Common myeloid progenitor, CD34-positive (primary cell): ENCODE measurements around the gene CHPF.

Experiments
- CTCF ChIA-PET: fragments of 350-600 bp; sonication (Branson Sonifier 250); formaldehyde crosslinking; loops from one replicate; lab custom pipeline; 2021; ENCODE audit warnings: antibody characterized with exemption; lab: Charles Lee
- POLR2A ChIA-PET: fragments of 350-600 bp; sonication (Branson Sonifier 250); formaldehyde crosslinking; loops from one replicate; lab custom pipeline; 2021; ENCODE audit warnings: antibody characterized with exemption; lab: Charles Lee
- DNase-seq, 3 donors: peaks; one replicate each; pipeline versions ENCODE4 v3.0.0 to v3.0.0-alpha.2; 2013
- H3K27ac ChIP-seq, 2 experiments: 1 replicate in 1 of 2; 2 replicates in 1 of 2; pipeline ENCODE4 v1.7.0; 2013; ENCODE audit warnings: inconsistent platforms in 2 of 2, low read length in 2 of 2, mild to moderate bottlenecking in 2 of 2, low read depth in 1 of 2, moderate library complexity in 1 of 2; ENCODE audit not compliant: severe bottlenecking in 2 of 2, insufficient read depth in 1 of 2, poor library complexity in 1 of 2
- H3K27me3 ChIP-seq, 5 experiments: replicated peaks in 2 of 5; 1 replicate in 3 of 5; 2 replicates in 2 of 5; pipeline versions ENCODE4 v1.6.1 to v1.7.0; 2013; ENCODE audit warnings: low read length in 4 of 5, mild to moderate bottlenecking in 2 of 5, moderate library complexity in 2 of 5, inconsistent platforms in 1 of 5; ENCODE audit not compliant: insufficient read depth in 5 of 5, control insufficient read depth in 4 of 5
- H3K36me3 ChIP-seq, 4 experiments: 1 replicate in 2 of 4; 2 replicates in 2 of 4; pipeline versions ENCODE4 v1.6.1 to v1.7.0; 2013; ENCODE audit warnings: low read length in 3 of 4, control low read depth in 1 of 4, mild to moderate bottlenecking in 1 of 4; ENCODE audit not compliant: control insufficient read depth in 4 of 4, insufficient read depth in 4 of 4
- H3K4me1 ChIP-seq, 4 experiments: 1 replicate in 3 of 4; 2 replicates in 1 of 4; pipeline versions ENCODE4 v1.6.1 to v1.7.1; 2013; ENCODE audit warnings: low read length in 3 of 4, mild to moderate bottlenecking in 3 of 4, control low read depth in 1 of 4, inconsistent platforms in 1 of 4, moderate library complexity in 1 of 4; ENCODE audit not compliant: control insufficient read depth in 4 of 4, insufficient read depth in 4 of 4; ENCODE audit errors: control extremely low read depth in 1 of 4
- H3K4me3 ChIP-seq, 7 experiments: 1 replicate in 4 of 7; 2 replicates in 3 of 7; pipeline versions ENCODE4 v1.5.1 to v1.7.0; 2013; ENCODE audit warnings: mild to moderate bottlenecking in 7 of 7, low read length in 6 of 7, moderate library complexity in 6 of 7, inconsistent platforms in 2 of 7, low read depth in 2 of 7, control low read depth in 1 of 7; ENCODE audit not compliant: insufficient read depth in 4 of 7, control insufficient read depth in 1 of 7; ENCODE audit errors: extremely low read depth in 1 of 7
- H3K9me3 ChIP-seq, 5 experiments: 1 replicate in 4 of 5; 2 replicates in 1 of 5; pipeline versions ENCODE4 v1.6.1 to v1.7.1; 2013; ENCODE audit warnings: low read length in 4 of 5, mild to moderate bottlenecking in 2 of 5, inconsistent platforms in 1 of 5, low read depth in 1 of 5, moderate library complexity in 1 of 5; ENCODE audit not compliant: control insufficient read depth in 4 of 5, insufficient read depth in 2 of 5; ENCODE audit errors: control extremely low read depth in 1 of 5
- WGBS: methylation state at CpG from one replicate; pipeline ENCODE4 v1.1.5; 2013; ENCODE audit not compliant: insufficient coverage; 5-methylcytosine and 5-hydroxymethylcytosine counted together

The CHPF gene

GRCh38 chr2:219514196-219514761 is 29.3 kb downstream of the CHPF start, which contains the start of gene ASIC4:
ASIC4 (plus strand) TSS chr2:219514482; CDS start chr2:219514725, 243 bp downstream.
- Histone ChIP-seq H3K4me1 (peaks cover 0 to 53% (median 41%) of the 10 kb centered on the region in 4 experiments), H3K4me3 (peak within 1 kb of the TSS in 5 of 7 experiments; percentile 5 to 46 (median 36)), H3K36me3 (no peaks in the 10 kb centered on the region), H3K27me3 (peaks cover 0 to 88% (median 30%) of the 10 kb centered on the region in 5 experiments), H3K9me3 (no peaks in the 10 kb centered on the region), H3K27ac (no peak within 1 kb of the TSS)
- POLR2A ChIA-PET: interaction anchor here (0.5 kb wide), 1 partner anchor 9 kb away, joined by 4 read pairs; no protein-coding TSS in a partner anchor
- DNase-seq: peak; percentile 81 to 96 (median 90)
- CTCF ChIA-PET: interaction anchor here (2.6 to 60.5 kb wide), 3 partner anchors 10 to 111 kb away, joined by 7 to 1724 read pairs (median 1724); partner anchors contain the start of genes ASIC4, CHPF, GMPPA and TMEM198
- 8% methylated on average over 16 of the region's 31 CpGs for WGBS

- ChIA-PET CTCF (interaction anchor here (2.6 to 60.5 kb wide), 3 partner anchors 11 to 111 kb away, joined by 7 to 1724 read pairs (median 1724); partner anchors contain the start of genes ASIC4, CHPF, GMPPA and TMEM198), POLR2A (no interaction called here)
- peak in 2 of 3 donors; percentile 28 to 40 for DNase-seq
- Histone ChIP-seq H3K4me3 (peak overlapping the region in 4 of 7 experiments; percentile 15 to 42 (median 34)), H3K4me1 (peaks cover 0 to 57% (median 46%) of the 10 kb centered on the region in 4 experiments), H3K9me3 (no peaks in the 10 kb centered on the region), H3K36me3 (no peaks in the 10 kb centered on the region), H3K27me3 (peaks cover 0 to 86% (median 30%) of the 10 kb centered on the region in 5 experiments), H3K27ac (no peak overlapping the region)
- WGBS: 0% methylated on average over 3 of the region's 4 CpGs
Observed at GRCh38 chr2:219513787-219514186, 29.8 kb downstream of the CHPF start.

GRCh38 chr2:219512524-219513216 is 30.9 kb downstream of the CHPF start:
- no peaks in the 10 kb centered on the region for H3K9me3 ChIP-seq
- peaks cover 0 to 84% (median 30%) of the 10 kb centered on the region in 5 experiments for H3K27me3 ChIP-seq
- ChIA-PET POLR2A (no interaction called here), CTCF (interaction anchor here (2.6 to 60.5 kb wide), 3 partner anchors 12 to 110 kb away, joined by 7 to 1724 read pairs (median 1724); partner anchors contain the start of genes ASIC4, CHPF, GMPPA and TMEM198)
- no peak overlapping the region for H3K4me3 ChIP-seq
- H3K4me1 ChIP-seq: peaks cover 0 to 57% (median 47%) of the 10 kb centered on the region in 4 experiments
- DNase-seq: no peak
- H3K27ac ChIP-seq: no peak overlapping the region
- H3K36me3 ChIP-seq: no peaks in the 10 kb centered on the region
- WGBS: 15% methylated on average over 12 of the region's 16 CpGs

- Histone ChIP-seq H3K27me3 (peaks cover 0 to 76% (median 25%) of the 10 kb centered on the region in 5 experiments), H3K36me3 (peaks cover 0 to 3% (median under 1%) of the 10 kb centered on the region in 4 experiments), H3K27ac (no peak overlapping the region), H3K4me3 (no peak overlapping the region), H3K9me3 (no peaks in the 10 kb centered on the region), H3K4me1 (peaks cover 0 to 50% (median 46%) of the 10 kb centered on the region in 4 experiments)
- ChIA-PET POLR2A (no interaction called here), CTCF (interaction anchor here (0.7 to 60.5 kb wide), 5 partner anchors 13 to 105 kb away, joined by 3 to 1724 read pairs (median 4); partner anchors contain the start of genes ASIC4, CHPF, GMPPA and TMEM198)
- WGBS: 8% methylated on average over 6 of the region's 15 CpGs
- no peak for DNase-seq
Observed at GRCh38 chr2:219511547-219512325, 31.9 kb downstream of the CHPF start.

GRCh38 chr2:219510512-219511135 is 33.0 kb downstream of the CHPF start:
- Histone ChIP-seq H3K4me3 (peak overlapping the region in 3 of 7 experiments; percentile 6 to 65 (median 46)), H3K27ac (no peak overlapping the region), H3K27me3 (peaks cover 0 to 64% (median 20%) of the 10 kb centered on the region in 5 experiments), H3K4me1 (peaks cover 0 to 49% (median 46%) of the 10 kb centered on the region in 4 experiments), H3K9me3 (no peaks in the 10 kb centered on the region), H3K36me3 (peaks cover 0 to 11% (median 5%) of the 10 kb centered on the region in 4 experiments)
- CTCF ChIA-PET: interaction anchor here (0.8 to 60.5 kb wide), 6 partner anchors 14 to 107 kb away, joined by 3 to 1724 read pairs (median 5); partner anchors contain the start of genes ASIC4, CHPF, GMPPA and TMEM198
- DNase-seq: no peak
- 14% methylated on average over 4 of the region's 22 CpGs for WGBS
- POLR2A ChIA-PET: interaction anchor here (0.6 to 1.2 kb wide), 3 partner anchors 12 to 24 kb away, joined by 3 to 4 read pairs (median 4); partner anchors contain the start of gene GMPPA
